ENCODE data around the gene ZNF532. TPM values are rescaled to one million over a fixed set of nuclear protein-coding genes. Genes with fewer than 3 reads are reported as not detected.

The ZNF532 gene
- polyA plus RNA-seq, 3 donors = 86.6 to 104 (median 102) TPM

DNA sequence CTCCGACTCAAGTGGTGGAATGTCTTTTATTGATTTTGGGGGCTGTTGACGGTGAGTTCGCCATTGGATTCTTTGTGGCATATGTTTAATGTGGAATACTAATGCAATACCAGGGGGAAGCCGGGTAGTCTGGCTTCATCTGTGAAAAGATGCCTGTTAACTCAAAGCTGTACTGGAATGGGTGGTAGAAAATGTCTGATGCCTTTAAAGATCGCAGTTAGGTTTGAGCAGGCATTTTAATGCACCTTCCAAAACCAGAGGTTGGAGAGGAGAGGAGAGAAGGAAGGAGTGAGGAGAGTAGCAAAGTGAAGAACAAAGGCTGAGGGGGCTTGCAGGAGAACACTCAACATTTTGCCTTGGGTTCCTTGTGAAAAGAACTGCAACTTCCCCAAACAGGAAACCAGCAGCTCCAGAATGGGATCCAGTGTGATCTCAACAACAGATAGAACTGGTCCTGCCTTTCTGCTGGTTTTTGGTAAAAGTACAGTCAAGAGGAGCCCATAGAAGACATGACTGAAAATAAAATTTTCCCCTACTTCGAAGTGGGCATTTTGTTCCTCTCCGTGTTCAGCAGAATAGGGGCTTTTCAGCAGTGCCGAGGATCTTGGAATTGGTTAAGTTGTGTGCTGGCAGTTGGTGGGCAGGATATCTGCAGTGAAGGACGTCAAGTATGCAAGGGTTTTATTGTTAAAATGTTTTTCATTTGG, 1.5 kb downstream of the ZNF532 start:
- DNase-seq (ENCODE audit: low read depth in 3 of 3, low spot score in 2 of 3) = no peak

DNA sequence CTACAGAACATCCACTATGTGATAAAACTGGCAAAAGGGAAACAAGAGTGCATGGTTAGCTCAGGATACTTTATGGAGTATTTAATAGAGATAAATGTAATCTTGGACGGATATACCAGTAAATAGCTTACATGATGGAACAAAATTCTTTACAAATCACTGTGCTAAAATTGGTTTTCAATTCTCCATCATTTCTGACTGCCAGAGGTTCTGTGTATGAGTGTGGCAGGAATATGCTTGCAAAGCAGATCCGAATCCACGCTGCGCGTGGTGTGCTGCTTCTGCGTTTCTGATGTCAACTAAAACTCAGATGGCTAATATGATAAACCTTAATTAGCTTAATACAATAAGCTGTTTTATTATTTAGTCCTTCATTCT, 2.1 kb downstream of the ZNF532 start:
- no peak for DNase-seq (ENCODE audit: low read depth in 3 of 3, low spot score in 2 of 3)

DNA sequence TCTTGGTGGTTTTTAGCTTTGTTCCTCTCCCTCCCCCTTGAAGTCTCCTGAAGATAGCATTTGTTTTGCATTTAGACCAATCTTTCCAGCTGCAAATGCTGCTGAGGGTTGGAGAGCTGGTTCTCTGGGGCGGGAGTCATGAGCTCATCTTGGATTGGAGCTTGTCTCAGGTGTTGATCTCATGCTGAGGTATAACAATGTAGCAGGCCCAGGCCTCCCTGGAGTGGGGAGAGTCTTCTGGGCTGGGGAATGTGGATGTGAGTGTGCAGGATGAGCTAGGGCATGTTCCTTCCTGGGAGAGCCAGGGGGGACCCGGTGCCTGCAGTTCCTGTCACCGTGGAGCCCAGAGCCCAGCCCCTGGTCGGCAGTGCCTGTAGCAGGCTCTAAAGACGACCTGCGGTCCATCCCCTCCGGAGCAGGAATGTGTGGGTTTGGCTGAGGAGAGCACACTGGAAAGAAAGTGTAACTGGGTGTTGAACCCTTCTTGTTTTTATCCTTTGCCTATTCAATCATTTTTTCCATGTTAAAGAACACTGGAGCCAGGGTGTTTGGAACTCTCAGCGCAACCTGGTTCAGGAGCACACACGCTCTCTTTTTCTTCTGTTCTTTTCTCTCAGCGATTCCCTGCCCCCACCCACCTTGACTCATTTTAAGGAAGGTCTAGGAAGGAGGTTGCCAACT, 2.7 kb downstream of the ZNF532 start:
- no peak for DNase-seq (ENCODE audit: low read depth in 3 of 3, low spot score in 2 of 3)

DNA sequence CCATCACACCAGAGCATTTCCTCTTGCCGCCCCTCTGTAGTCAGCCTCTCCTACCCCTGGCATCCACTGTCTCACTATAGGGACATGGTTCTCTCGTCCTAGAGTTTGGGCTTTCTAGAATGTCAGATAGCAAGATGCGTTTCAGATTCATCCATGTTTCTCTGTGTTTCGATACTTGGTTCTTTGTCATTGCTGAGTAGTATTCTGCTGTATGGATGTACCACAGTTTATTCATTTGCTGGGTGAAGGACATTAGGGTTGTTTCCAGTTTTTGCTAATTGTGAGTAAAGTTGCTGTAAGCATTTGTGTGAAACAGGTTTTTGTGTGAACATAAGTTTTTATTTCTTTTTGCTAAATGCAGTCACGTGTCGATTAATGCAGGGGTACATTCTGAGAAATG, 3.8 kb downstream of the ZNF532 start:
- no peak for DNase-seq (ENCODE audit: low read depth in 3 of 3, low spot score in 2 of 3)

DNA sequence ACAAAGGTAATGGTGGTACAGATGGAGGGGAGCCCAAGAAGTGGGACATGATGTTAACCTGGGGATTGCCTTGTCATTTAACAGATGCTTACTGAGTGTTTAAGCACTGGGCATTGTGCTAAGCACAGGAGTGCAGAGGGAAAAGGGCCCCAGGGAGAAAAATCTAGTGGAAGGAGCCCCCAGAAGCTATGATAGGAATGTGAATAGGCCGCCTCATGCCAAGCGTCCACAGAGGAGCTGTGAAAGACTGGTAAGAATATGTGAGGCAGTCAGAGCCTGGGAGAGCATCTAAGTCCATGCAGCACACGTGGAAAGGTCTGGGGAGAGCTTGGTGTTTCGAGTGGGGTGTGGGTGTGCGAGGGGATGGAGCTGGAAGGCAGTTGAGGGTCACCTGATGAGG, 5.5 kb downstream of the ZNF532 start:
- no peak for DNase-seq (ENCODE audit: low read depth in 3 of 3, low spot score in 2 of 3)

DNA sequence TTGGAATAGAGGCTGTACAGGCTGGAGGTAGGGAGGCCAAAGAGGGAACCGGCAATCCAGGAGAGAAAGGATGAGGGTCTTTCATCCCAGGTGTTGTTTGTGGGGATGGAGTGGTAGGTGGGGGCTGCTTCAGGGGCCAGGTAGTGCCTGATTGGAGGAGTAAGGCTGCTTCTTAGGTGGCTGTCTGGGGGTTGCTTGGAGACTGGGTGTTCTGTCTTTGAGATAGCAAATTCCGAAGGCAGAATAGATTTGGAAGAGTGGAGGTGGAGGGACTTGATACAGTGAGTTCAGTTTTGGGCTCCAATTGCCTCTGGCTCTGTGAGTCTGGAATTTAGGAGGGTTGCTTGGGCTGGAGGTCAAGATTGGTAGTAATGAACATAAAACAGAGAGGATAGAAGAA, 5.9 kb downstream of the ZNF532 start:
- no peak for DNase-seq (ENCODE audit: low read depth in 3 of 3, low spot score in 2 of 3)

DNA sequence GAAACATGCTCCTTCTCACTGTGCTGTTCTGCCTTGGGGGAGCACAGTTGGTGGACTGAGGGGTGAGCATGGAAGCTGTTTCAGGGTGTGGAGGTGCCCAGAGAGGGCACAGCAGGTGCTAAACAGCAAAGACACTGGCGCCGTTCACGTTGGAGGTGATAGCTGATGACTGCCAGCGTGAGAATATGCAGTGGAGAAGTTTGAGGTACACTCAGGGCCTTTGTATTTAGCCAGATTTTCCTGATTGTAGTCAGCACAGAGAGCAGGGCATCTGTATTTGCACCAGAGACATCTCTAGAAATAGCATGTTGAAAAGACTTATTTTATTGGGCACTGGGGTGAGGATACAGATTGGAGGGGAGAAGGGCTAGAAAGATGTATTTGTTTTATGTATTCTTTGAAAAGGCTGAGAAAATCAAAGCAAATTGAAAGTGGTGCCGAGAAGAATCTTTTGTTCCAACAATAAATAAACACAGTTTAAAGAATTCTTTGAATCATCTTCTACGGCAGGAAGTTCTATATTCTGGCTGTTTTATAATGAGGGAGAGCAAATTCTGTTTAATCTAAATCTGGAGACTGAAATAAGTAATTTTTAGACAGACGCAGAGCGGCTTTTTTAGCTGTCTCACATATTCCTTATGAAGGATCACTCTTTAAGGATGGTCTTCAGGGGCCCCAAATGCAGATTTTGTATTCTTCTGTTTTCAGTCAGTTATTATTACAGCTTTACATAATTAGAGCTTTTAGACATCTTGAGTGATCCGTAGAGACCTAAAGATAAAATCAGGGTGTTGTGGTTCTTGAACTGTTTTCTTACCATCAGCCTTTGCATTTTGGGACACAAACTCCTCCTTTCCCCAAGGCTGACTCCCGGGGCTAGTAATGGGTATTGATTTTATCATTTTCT, 7.1 kb downstream of the ZNF532 start:
- DNase-seq (ENCODE audit: low read depth in 3 of 3, low spot score in 2 of 3) = no peak

DNA sequence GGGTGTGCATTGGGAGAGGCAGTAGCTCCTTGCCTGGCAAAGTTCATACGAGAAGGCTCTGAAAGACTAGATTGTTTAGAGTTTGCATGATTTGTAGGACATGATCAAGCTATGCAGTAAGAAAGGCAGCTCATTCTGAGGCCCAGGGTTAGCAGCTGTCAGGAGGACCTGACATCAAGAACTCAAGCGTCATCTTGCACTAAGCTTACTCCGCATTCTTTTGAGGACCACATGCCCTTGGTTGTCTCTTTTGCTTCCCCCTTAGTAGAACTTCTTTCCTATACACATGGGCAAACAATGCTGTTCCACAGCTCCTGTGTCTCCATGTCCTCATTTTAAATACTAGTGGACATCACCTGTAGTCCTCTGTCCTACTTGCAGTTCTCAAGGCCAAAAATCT, 14.0 kb downstream of the ZNF532 start:
- DNase-seq (ENCODE audit: low read depth in 3 of 3, low spot score in 2 of 3) = no peak

DNA sequence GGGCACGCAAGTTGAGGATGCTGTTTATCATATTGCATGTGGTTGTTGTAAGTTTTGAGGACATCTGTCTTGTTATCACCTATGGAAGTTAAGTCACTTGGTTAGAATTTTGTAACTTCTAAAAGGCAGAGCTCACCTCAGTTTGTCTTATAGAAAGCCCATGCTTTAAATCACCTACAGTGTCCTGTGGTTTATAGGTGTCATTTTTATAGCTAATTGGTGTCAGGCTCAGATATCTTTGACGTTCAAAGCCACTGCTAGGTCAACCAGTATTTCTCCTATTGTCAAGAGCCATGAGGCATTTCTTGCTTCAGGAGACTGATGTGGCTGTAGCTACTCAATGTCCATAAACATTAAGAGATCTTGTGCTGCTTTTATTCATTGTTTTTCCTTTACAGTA, 16.8 kb downstream of the ZNF532 start:
- no peak for DNase-seq (ENCODE audit: low read depth in 3 of 3, low spot score in 2 of 3)

DNA sequence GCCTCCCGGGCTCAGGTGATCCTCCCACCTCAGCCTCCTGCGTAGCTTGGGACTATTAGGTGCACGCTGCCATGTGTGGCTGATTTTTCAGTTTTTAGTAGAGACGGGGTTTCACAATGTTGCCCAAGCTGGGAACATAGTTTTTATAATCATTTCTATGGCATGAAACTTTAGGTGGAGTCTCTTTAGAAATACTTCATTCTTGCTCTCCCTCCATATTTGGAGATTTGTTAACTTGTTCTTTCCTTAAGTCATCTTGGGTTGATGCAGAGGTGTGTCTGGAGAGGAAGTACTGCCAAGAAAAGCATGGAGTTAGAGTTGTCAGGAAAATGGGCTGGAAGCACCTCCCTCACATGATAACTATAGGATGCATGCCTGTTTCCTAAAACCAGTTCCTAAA, 17.4 kb downstream of the ZNF532 start:
- no peak for DNase-seq (ENCODE audit: low read depth in 3 of 3, low spot score in 2 of 3)

DNA sequence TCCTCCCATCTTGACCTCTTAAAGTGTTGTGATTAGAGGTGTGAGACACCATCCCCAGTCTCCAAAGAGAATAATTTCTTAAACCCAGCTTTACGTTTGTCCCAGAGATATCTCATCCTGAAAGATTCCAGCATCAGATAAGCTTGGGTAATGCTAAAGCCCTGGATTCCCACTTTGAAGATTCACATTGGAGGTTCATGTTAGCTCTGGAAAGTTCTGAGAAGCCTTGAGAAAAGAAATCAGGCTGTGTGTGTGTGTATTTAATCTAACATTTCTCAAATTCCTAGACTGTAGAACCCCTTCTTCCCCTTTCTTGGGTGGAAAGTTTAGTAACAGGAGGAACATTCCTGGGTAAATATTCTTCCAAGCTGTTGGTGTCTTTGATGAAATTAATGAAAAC, 18.0 kb downstream of the ZNF532 start:
- no peak for DNase-seq (ENCODE audit: low read depth in 3 of 3, low spot score in 2 of 3)

DNA sequence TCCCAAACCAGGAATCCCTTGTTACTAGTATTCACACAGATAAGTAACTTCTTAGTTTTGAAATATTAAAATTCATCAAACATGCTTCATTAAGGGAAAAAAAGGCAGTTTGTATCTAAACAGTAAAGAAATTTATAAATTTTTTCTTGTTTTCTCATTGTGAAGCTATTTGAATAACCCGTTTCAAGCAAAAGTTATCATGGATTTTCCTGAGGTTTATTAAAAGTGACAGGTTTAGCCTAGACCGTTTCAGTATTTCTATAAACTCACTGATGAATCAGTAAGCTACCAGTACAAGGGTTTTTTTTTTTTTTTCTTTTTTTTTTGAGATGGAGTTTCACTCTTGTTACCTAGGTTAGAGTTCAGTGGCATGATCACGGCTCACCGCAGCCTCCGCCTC, 20.0 kb downstream of the ZNF532 start:
- no peak for DNase-seq (ENCODE audit: low read depth in 3 of 3, low spot score in 2 of 3)

DNA sequence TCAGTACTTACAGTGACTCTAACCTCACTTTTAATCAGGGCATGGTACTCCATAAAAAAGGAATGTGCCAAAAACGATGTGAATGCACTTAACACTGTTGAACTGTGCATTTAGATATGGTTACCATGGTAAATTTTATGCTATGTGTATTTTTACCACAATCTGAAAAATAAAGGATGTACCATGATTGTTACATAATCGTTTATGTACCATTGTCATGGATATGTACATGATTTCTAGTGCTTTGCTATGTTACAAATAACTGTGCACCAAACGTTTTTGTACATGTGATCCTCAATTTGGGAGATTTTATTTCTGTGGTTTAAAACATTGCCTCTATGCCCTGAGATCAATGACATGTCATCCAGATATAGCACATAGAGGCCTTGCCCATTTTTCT, 21.8 kb downstream of the ZNF532 start:
- no peak for DNase-seq (ENCODE audit: low read depth in 3 of 3, low spot score in 2 of 3)

DNA sequence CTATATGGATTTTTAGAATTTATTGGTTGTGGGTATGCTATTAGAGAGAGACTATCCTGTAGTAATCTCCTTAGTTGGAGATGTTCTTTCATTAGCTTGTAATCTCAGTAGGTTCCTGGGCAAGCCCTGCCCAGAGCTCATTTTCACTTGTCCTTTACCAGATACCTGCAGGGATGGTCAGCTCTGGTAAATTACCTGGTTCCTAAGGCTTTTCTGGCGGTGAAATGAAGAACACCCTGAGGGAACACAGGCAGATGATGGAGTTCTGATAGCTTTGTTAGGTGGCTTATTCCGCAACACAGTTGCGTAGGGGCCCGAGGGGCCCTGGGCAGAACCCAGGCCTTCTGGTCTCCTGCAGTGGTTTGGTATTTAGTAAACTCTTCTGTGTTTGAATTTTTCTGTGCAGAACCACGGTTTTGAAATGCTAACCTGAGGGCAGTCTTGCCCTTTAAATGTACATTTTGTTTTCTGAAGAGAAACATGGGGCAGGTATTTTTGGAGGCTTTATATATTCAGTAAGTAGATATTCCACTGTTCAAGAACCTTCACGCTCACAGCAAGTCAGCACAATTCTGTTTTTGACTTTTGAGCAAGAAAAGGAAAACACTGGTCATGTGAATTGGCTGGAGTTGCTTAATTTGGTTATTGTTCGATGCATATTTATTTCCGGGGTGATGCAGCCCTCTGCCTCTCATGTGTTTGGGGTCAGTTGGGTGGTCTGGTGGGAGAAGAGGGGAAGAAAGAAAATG, 22.4 kb downstream of the ZNF532 start:
- DNase-seq (ENCODE audit: low read depth in 3 of 3, low spot score in 2 of 3) = no peak

DNA sequence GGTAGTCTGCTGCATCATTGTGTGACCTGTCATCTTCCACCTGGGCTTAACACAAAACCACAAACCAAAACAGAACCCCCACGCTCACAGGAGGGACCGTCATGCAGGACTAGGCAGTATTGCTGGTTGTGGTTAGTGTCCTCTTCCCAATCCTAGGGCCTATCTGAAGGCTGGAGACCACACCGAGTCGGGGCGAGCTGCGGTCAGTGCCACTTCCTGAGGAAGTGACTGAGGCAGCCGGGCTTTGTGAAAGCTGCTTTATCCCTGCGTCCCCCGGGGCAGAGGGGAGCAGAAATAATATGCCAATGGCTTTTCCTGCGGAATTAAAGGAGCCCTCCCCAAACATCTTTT, 22.9 kb downstream of the ZNF532 start:
- DNase-seq (ENCODE audit: low read depth in 3 of 3, low spot score in 2 of 3) = no peak

DNA sequence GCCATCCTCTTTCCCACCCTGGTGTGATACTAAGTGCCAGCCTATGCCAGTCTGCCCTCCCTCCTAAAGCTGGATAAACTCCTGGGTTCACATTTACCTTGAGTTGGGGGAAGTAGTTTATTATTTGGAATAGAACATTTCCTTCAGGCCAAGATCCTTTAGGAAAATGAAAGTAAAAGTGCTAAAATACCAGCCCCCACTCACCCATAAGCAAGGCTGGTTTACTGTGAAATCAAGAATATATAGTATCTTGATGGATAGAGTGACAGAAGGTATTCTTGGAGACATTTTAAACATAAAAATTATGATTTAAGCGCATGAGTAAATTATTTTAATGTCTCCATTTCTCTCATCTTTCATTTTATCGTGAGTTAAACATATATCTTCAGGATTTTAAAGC, 27.1 kb downstream of the ZNF532 start:
- no peak for DNase-seq (ENCODE audit: low read depth in 3 of 3, low spot score in 2 of 3)

DNA sequence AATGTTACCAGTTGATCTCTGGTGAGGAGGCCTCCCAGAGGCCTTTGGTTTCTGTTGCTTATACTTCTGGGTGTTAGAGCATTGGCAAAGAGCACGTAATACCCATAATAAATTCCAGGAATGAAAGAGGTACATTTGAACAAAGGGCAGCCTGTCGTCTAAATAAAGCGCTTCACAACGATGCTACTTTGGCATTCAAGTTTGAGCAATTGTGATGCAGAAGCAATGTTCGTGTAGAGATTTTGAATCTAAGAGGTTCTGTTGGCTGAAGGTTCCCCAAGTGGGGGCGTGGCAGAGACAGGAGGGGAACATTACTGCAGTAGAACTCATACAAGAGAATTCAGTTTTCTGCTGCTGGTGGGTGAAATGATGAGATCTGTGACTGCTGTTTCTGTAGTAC, 27.8 kb downstream of the ZNF532 start:
- DNase-seq (ENCODE audit: low read depth in 3 of 3, low spot score in 2 of 3) = no peak

DNA sequence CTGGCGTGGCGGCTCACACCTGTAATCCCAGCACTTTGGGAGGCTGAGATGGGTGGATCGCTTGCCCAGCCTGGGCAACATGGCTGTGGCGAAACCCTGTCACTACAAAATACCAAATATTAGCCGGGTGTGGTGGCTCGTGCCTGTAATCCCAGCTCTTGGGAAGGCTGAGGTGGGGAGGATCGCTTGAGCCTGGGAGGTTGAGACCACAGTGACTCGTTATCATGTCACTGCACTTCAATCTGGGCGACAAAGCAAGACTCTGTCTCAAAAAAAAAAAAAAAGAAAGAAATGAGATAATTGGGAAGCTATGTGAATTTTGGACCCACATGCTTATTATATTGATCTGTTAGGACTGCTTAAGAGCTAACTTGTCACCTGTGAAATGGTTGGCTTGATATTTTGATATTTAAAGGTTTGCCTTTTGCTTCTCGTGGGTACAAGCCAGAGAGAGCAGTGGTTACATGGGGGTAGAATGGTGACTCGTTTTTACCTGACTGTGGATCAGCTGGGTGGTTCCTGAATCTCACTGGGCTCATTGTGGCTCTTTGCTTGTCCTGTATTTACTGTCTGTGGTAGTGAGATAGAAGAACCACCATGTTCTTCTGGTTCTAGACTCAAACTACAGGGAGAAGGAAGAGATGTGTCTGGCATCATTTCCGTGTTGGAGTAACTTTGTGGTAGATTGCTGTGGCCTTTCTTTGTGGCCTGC, 28.9 kb downstream of the ZNF532 start:
- DNase-seq (ENCODE audit: low read depth in 3 of 3, low spot score in 2 of 3) = no peak

DNA sequence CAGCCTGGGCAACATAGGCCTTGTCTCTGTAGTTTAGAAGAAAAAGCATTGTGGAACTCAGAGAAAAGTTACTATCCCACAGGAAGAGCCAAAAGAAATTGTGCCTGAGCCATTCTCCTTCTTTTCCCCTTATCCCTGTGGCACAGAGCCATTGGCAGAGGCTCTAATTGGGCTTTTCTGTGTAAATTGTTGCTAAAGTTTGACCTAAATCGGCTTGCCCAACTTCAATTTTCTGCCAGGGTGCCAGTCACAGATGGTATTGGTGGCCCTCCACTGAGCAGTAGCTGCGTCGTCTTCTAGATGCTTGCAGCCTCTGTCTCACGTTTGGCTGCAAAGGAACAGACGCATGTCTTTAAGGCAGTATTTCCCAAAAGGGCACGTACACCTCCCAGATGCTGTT, 30.3 kb downstream of the ZNF532 start:
- no peak for DNase-seq (ENCODE audit: low read depth in 3 of 3, low spot score in 2 of 3)

DNA sequence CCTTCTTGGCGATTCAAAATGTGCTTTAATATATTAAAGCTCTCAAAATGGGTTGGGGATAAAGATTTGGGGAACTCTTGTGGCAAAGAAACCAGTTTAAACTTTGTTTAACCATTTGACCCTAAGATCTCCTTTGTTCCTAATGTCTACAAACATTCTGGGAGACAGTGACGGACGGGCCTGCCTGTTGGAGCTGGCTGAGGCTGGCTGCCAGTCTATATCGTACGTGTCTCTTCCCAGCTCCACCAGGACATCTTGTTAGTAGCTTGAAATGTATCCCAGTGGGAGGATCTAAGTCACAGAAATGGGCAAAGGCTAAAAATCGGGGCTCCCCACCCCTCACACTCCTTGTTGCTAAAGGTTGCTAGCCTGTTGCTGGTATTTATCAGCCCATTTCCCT, 30.7 kb downstream of the ZNF532 start:
- DNase-seq (ENCODE audit: low read depth in 3 of 3, low spot score in 2 of 3) = no peak

Data from right renal cortex interstitium (tissue), 3 donors.